Subcutaneous abdominal adipose tissue (tissue), 5 donors: ENCODE data around the gene THOC1.

Source experiments
- H3K27ac ChIP-seq: one replicate; pipeline ENCODE4 v1.7.0; 2013; ENCODE audit warnings: low read depth, mild to moderate bottlenecking, inconsistent platforms, low read length, moderate library complexity
- H3K27me3 ChIP-seq, 5 donors: one replicate each; pipeline ENCODE4 v1.7.0; 2013; ENCODE audit warnings: low read length in 5 of 5, inconsistent platforms in 1 of 5; ENCODE audit not compliant: control insufficient read depth in 5 of 5, insufficient read depth in 4 of 5
- H3K36me3 ChIP-seq, 5 donors: one replicate each; pipeline ENCODE4 v1.7.0; 2013; ENCODE audit warnings: low read length in 5 of 5; ENCODE audit not compliant: control insufficient read depth in 5 of 5, insufficient read depth in 5 of 5
- H3K4me1 ChIP-seq, 5 donors: one replicate each; pipeline ENCODE4 v1.7.0; 2013; ENCODE audit warnings: low read length in 5 of 5, mild to moderate bottlenecking in 3 of 5, moderate library complexity in 1 of 5; ENCODE audit not compliant: control insufficient read depth in 5 of 5, insufficient read depth in 5 of 5
- H3K4me3 ChIP-seq, 5 donors: one replicate each; pipeline ENCODE4 v1.7.0; 2013; ENCODE audit warnings: low read length in 5 of 5, low read depth in 1 of 5
- H3K9ac ChIP-seq, 5 donors: one replicate each; pipeline ENCODE4 v1.7.0; 2013; ENCODE audit warnings: low read length in 5 of 5, mild to moderate bottlenecking in 4 of 5, moderate library complexity in 3 of 5
- H3K9me3 ChIP-seq, 5 donors: one replicate each; pipeline ENCODE4 v1.7.0; 2013; ENCODE audit warnings: low read length in 5 of 5; ENCODE audit not compliant: control insufficient read depth in 5 of 5
- donor health status: healthy.
- donor health status: healthy.
- donor health status: healthy.
- donor health status: healthy.
- donor health status: healthy.

The THOC1 gene

GRCh38 chr18:199768-200167 lies 68.1 kb downstream of the THOC1 start:
- H3K4me3 ChIP-seq, result no peak overlapping the region
- H3K36me3 ChIP-seq, result peaks cover 49 to 65% (median 59%) of the 10 kb centered on the region in 5 donors
- H3K27me3 ChIP-seq, result no peaks in the 10 kb centered on the region
- no peaks in the 10 kb centered on the region for H3K9me3 ChIP-seq
- no peak overlapping the region for H3K27ac ChIP-seq
- no peaks in the 10 kb centered on the region for H3K4me1 ChIP-seq
- no peak overlapping the region for H3K9ac ChIP-seq

- no peaks in the 10 kb centered on the region for H3K9me3 ChIP-seq
- H3K27ac ChIP-seq, result no peak overlapping the region
Observed at GRCh38 chr18:199214-199613, 68.6 kb downstream of the THOC1 start.

GRCh38 chr18:195651-196050 lies 72.2 kb downstream of the THOC1 start:
- Histone ChIP-seq H3K27me3 (no peaks in the 10 kb centered on the region), H3K36me3 (peaks cover 29 to 38% (median 36%) of the 10 kb centered on the region in 5 donors), H3K27ac (no peak overlapping the region)

More at GRCh38 chr18:199214-199613, 68.6 kb downstream of the THOC1 start:
- Histone ChIP-seq H3K27me3 (no peaks in the 10 kb centered on the region), H3K4me1 (no peaks in the 10 kb centered on the region), H3K4me3 (no peak overlapping the region), H3K9ac (no peak overlapping the region), H3K36me3 (peaks cover 44 to 59% (median 54%) of the 10 kb centered on the region in 5 donors)

GRCh38 chr18:192801-193200 lies 75.0 kb downstream of the THOC1 start:
- no peaks in the 10 kb centered on the region for H3K9me3 ChIP-seq
- no peak overlapping the region for H3K27ac ChIP-seq
- no peaks in the 10 kb centered on the region for H3K4me1 ChIP-seq
- no peaks in the 10 kb centered on the region for H3K27me3 ChIP-seq
- peaks cover 11 to 15% (median 13%) of the 10 kb centered on the region in 5 donors for H3K36me3 ChIP-seq
- H3K9ac ChIP-seq, result no peak overlapping the region
- H3K4me3 ChIP-seq, result no peak overlapping the region

More at GRCh38 chr18:195651-196050, 72.2 kb downstream of the THOC1 start:
- Histone ChIP-seq H3K9ac (no peak overlapping the region), H3K4me1 (no peaks in the 10 kb centered on the region), H3K4me3 (no peak overlapping the region), H3K9me3 (no peaks in the 10 kb centered on the region)

GRCh38 chr18:191725-192124 lies 76.1 kb downstream of the THOC1 start:
- Histone ChIP-seq H3K27me3 (no peaks in the 10 kb centered on the region), H3K36me3 (peaks cover 3 to 13% (median 5%) of the 10 kb centered on the region in 5 donors), H3K9ac (no peak overlapping the region), H3K9me3 (no peaks in the 10 kb centered on the region), H3K27ac (no peak overlapping the region), H3K4me3 (no peak overlapping the region), H3K4me1 (no peaks in the 10 kb centered on the region)

- no peak overlapping the region for H3K9ac ChIP-seq
- peaks cover 3 to 10% (median 6%) of the 10 kb centered on the region in 5 donors for H3K36me3 ChIP-seq
- no peak overlapping the region for H3K27ac ChIP-seq
- H3K9me3 ChIP-seq, result no peaks in the 10 kb centered on the region
- H3K4me3 ChIP-seq, result no peak overlapping the region
- H3K4me1 ChIP-seq, result no peaks in the 10 kb centered on the region
- no peaks in the 10 kb centered on the region for H3K27me3 ChIP-seq
Observed at GRCh38 chr18:189254-189653, 78.6 kb downstream of the THOC1 start.

- Histone ChIP-seq H3K27me3 (no peaks in the 10 kb centered on the region), H3K36me3 (peaks cover 20 to 30% (median 22%) of the 10 kb centered on the region in 5 donors)
Observed at GRCh38 chr18:183769-184168, 84.1 kb downstream of the THOC1 start.

GRCh38 chr18:181711-182110 lies 86.1 kb downstream of the THOC1 start:
- no peaks in the 10 kb centered on the region for H3K9me3 ChIP-seq
- H3K4me1 ChIP-seq, result peaks cover 0 to 4% (median 4%) of the 10 kb centered on the region in 5 donors
- H3K27me3 ChIP-seq, result no peaks in the 10 kb centered on the region
- H3K4me3 ChIP-seq, result no peak overlapping the region
- H3K9ac ChIP-seq, result no peak overlapping the region
- no peak overlapping the region for H3K27ac ChIP-seq
- peaks cover 18 to 32% (median 22%) of the 10 kb centered on the region in 5 donors for H3K36me3 ChIP-seq

More at GRCh38 chr18:183769-184168, 84.1 kb downstream of the THOC1 start:
- Histone ChIP-seq H3K9ac (no peak overlapping the region), H3K27ac (no peak overlapping the region), H3K9me3 (no peaks in the 10 kb centered on the region), H3K4me1 (peaks cover 0 to 4% (median 4%) of the 10 kb centered on the region in 5 donors), H3K4me3 (no peak overlapping the region)

GRCh38 chr18:179499-179898 lies 88.3 kb downstream of the THOC1 start:
- Histone ChIP-seq H3K27me3 (no peaks in the 10 kb centered on the region), H3K4me1 (peaks cover 0 to 4% (median 4%) of the 10 kb centered on the region in 5 donors)

GRCh38 chr18:172361-172760 lies 95.5 kb downstream of the THOC1 start:
- H3K36me3 ChIP-seq, result peaks cover 14 to 33% (median 20%) of the 10 kb centered on the region in 5 donors
- no peaks in the 10 kb centered on the region for H3K27me3 ChIP-seq
- no peaks in the 10 kb centered on the region for H3K4me1 ChIP-seq
- no peak overlapping the region for H3K9ac ChIP-seq
- no peak overlapping the region for H3K27ac ChIP-seq
- H3K4me3 ChIP-seq, result no peak overlapping the region
- H3K9me3 ChIP-seq, result no peaks in the 10 kb centered on the region

More at GRCh38 chr18:179499-179898, 88.3 kb downstream of the THOC1 start:
- no peak overlapping the region for H3K9ac ChIP-seq
- peaks cover 16 to 28% (median 18%) of the 10 kb centered on the region in 5 donors for H3K36me3 ChIP-seq
- no peak overlapping the region for H3K27ac ChIP-seq
- no peaks in the 10 kb centered on the region for H3K9me3 ChIP-seq
- H3K4me3 ChIP-seq, result no peak overlapping the region
